ENCODE measurements around the gene GMIP.
A peak's percentile ranks its signal among the peaks of the same experiment; 100 is the strongest.

GMIP gene

GRCh38 chr19:19661141-19661674, 17.8 kb upstream of the GMIP start:
- no peaks in the 10 kb centered on the region for H3K27me3 ChIP-seq (ENCODE audit: control insufficient read depth, low read length)
- peaks cover 63% of the 10 kb centered on the region for H3K36me3 ChIP-seq (ENCODE audit: control insufficient read depth, low read length)
- peaks cover 76% of the 10 kb centered on the region for H3K79me2 ChIP-seq (ENCODE audit: control insufficient read depth, low read length)
- peak overlapping the region; percentile 85 for H3K27ac ChIP-seq (ENCODE audit: low read depth, low read length)
- H3K9me2 ChIP-seq (replicated peaks; ENCODE audit: control insufficient read depth, low read length): no peaks in the 10 kb centered on the region
- no peak for TF ChIP-seq EZH2phosphoT487 (IDR thresholded peaks at IDR 0.05; ENCODE audit: borderline replicate concordance, low read length)
- TF ChIP-seq CTCF (IDR thresholded peaks at IDR 0.05; ENCODE audit: low read depth, low read length, poor library complexity, severe bottlenecking): no peak
- peaks cover 12% of the 10 kb centered on the region for H3F3A ChIP-seq (ENCODE audit: control insufficient read depth, insufficient read depth)
- peak overlapping the region; percentile 87 for H3K4me2 ChIP-seq (ENCODE audit: low read length)
- H3K4me1 ChIP-seq (ENCODE audit: control insufficient read depth, low read length): peaks cover 33% of the 10 kb centered on the region
- H4K20me1 ChIP-seq (ENCODE audit: control insufficient read depth, insufficient read depth, low read depth, low read length): peaks cover 7% of the 10 kb centered on the region
- peak overlapping the region; percentile 87 for H3K4me3 ChIP-seq (ENCODE audit: low read length)
- H3K9me3 ChIP-seq (ENCODE audit: control insufficient read depth, insufficient read depth, low read length): no peaks in the 10 kb centered on the region

- H3K9me2 ChIP-seq (replicated peaks; ENCODE audit: control insufficient read depth, low read length): no peaks in the 10 kb centered on the region
- no peaks in the 10 kb centered on the region for H3K9me3 ChIP-seq (ENCODE audit: control insufficient read depth, insufficient read depth, low read length)
- H4K20me1 ChIP-seq (ENCODE audit: control insufficient read depth, insufficient read depth, low read depth, low read length): peaks cover 7% of the 10 kb centered on the region
- peaks cover 21% of the 10 kb centered on the region for H3K4me1 ChIP-seq (ENCODE audit: control insufficient read depth, low read length)
- no peak overlapping the region for H3K4me2 ChIP-seq (ENCODE audit: low read length)
- TF ChIP-seq EZH2phosphoT487 (IDR thresholded peaks at IDR 0.05; ENCODE audit: borderline replicate concordance, low read length): no peak
- no peak for TF ChIP-seq CTCF (IDR thresholded peaks at IDR 0.05; ENCODE audit: low read depth, low read length, poor library complexity, severe bottlenecking)
- H3K36me3 ChIP-seq (ENCODE audit: control insufficient read depth, low read length): peaks cover 77% of the 10 kb centered on the region
- H3K4me3 ChIP-seq (ENCODE audit: low read length): no peak overlapping the region
- H3K27ac ChIP-seq (ENCODE audit: low read depth, low read length): no peak overlapping the region
- H3K27me3 ChIP-seq (ENCODE audit: control insufficient read depth, low read length): no peaks in the 10 kb centered on the region
- peaks cover 64% of the 10 kb centered on the region for H3K79me2 ChIP-seq (ENCODE audit: control insufficient read depth, low read length)
- peaks cover 12% of the 10 kb centered on the region for H3F3A ChIP-seq (ENCODE audit: control insufficient read depth, insufficient read depth)
Measured at GRCh38 chr19:19659646-19660245, 16.3 kb upstream of the GMIP start.

- no peak overlapping the region for H3K4me2 ChIP-seq (ENCODE audit: low read length)
Measured at GRCh38 chr19:19657397-19657783, 13.9 kb upstream of the GMIP start.

More at GRCh38 chr19:19657397-19657783, 13.9 kb upstream of the GMIP start:
- H3K4me3 ChIP-seq (ENCODE audit: low read length): no peak overlapping the region
- H3K4me1 ChIP-seq (ENCODE audit: control insufficient read depth, low read length): peaks cover 15% of the 10 kb centered on the region
- no peak overlapping the region for H3K27ac ChIP-seq (ENCODE audit: low read depth, low read length)
- TF ChIP-seq EZH2phosphoT487 (IDR thresholded peaks at IDR 0.05; ENCODE audit: borderline replicate concordance, low read length) (no peak), CTCF (IDR thresholded peaks at IDR 0.05; ENCODE audit: low read depth, low read length, poor library complexity, severe bottlenecking) (no peak)
- no peaks in the 10 kb centered on the region for H3K27me3 ChIP-seq (ENCODE audit: control insufficient read depth, low read length)
- H3F3A ChIP-seq (ENCODE audit: control insufficient read depth, insufficient read depth): peaks cover 8% of the 10 kb centered on the region
- H3K36me3 ChIP-seq (ENCODE audit: control insufficient read depth, low read length): peaks cover 91% of the 10 kb centered on the region
- H3K79me2 ChIP-seq (ENCODE audit: control insufficient read depth, low read length): peaks cover 42% of the 10 kb centered on the region
- no peaks in the 10 kb centered on the region for H3K9me3 ChIP-seq (ENCODE audit: control insufficient read depth, insufficient read depth, low read length)
- no peaks in the 10 kb centered on the region for H3K9me2 ChIP-seq (replicated peaks; ENCODE audit: control insufficient read depth, low read length)
- H4K20me1 ChIP-seq (ENCODE audit: control insufficient read depth, insufficient read depth, low read depth, low read length): peaks cover 7% of the 10 kb centered on the region
